ENCODE results near the gene ILDR2. TPM values are rescaled to one million over a fixed set of nuclear protein-coding genes. Genes with fewer than 3 reads are reported as not detected.

ILDR2 gene
- total RNA-seq, 1 donor from 2014 or later: 17.5 TPM

Other genes starting within 250 kb of the ILDR2 start
- 33.2 and 33.9 TPM in 2 replicates for gene POGK, start 136.1 kb downstream of the ILDR2 start, total RNA-seq
- gene TADA1, start 99.3 kb downstream of the ILDR2 start, total RNA-seq: 21.1 and 22.9 TPM in 2 replicates
- gene MAEL, start 13.7 kb upstream of the ILDR2 start, total RNA-seq: 0.17 and 0.65 TPM in 2 replicates
- 0.10 and 0.17 TPM in 2 replicates for gene GPA33, start 114.8 kb upstream of the ILDR2 start, total RNA-seq
- 0.05 TPM in 1 of 2 replicates, not detected in the other for gene STYXL2, start 118.5 kb upstream of the ILDR2 start, total RNA-seq
- 8.9 and 14.6 TPM in 2 replicates for gene POU2F1, start 245.3 kb upstream of the ILDR2 start, total RNA-seq